Vagina (tissue), 2 donors: ENCODE measurements around the gene SURF6.

Experiments
- POLR2A ChIP-seq, 2 donors: fragments of 450-650 bp; IDR thresholded peaks; one replicate each; pipeline ENCODE4 v1.6.1; 2017; ENCODE audit warnings: antibody characterized with exemption in 2 of 2, mild to moderate bottlenecking in 2 of 2, moderate library complexity in 2 of 2
- TF ChIP-seq, protein P1 (sequence below), 3 experiments: fragments of 450-650 bp in 2 of 3; fragments of 200-600 bp in 1 of 3; sonication (generic) in 1 of 3; IDR thresholded peaks; one replicate each; pipeline ENCODE4 v1.5.1; 2017 to 2019; ENCODE audit warnings: antibody characterized with exemption in 3 of 3, mild to moderate bottlenecking in 2 of 3, moderate library complexity in 2 of 3

- TF ChIP-seq, protein P1, sequence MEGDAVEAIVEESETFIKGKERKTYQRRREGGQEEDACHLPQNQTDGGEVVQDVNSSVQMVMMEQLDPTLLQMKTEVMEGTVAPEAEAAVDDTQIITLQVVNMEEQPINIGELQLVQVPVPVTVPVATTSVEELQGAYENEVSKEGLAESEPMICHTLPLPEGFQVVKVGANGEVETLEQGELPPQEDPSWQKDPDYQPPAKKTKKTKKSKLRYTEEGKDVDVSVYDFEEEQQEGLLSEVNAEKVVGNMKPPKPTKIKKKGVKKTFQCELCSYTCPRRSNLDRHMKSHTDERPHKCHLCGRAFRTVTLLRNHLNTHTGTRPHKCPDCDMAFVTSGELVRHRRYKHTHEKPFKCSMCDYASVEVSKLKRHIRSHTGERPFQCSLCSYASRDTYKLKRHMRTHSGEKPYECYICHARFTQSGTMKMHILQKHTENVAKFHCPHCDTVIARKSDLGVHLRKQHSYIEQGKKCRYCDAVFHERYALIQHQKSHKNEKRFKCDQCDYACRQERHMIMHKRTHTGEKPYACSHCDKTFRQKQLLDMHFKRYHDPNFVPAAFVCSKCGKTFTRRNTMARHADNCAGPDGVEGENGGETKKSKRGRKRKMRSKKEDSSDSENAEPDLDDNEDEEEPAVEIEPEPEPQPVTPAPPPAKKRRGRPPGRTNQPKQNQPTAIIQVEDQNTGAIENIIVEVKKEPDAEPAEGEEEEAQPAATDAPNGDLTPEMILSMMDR (IDR thresholded peaks at IDR 0.05): no peak
- no peak for TF ChIP-seq POLR2A (IDR thresholded peaks at IDR 0.05)
These were observed 31.2 kb upstream of the SURF6 start for GRCh38 chr9:133367221-133367620.
